Panc1 (cell line): ENCODE measurements around the gene MEIS2. TPM values are rescaled to one million over a fixed set of nuclear protein-coding genes. Genes with fewer than 3 reads are reported as not detected.

Experiments
- ATAC-seq: fragments of 200-7000 bp; cut with Tn5 transposase; 2 replicates; pipeline ENCODE4 v1.9.1; 2020; ENCODE audit warnings: mild to moderate bottlenecking, moderate library complexity
- BruUV-seq: library from RNA; stranded (reverse); fragments of 400-500 nt; replicated peaks from 2 replicates; lab custom pipeline; 2021; lab: Mats Ljungman, UMichigan
- CTCF ChIA-PET: fragments of 300-600 bp; sonication (Branson Sonifier 250); formaldehyde crosslinking; loops from one replicate; lab custom pipeline; 2022; ENCODE audit warnings: antibody characterized with exemption; lab: Charles Lee
- POLR2A ChIA-PET: fragments of 300-600 bp; sonication (Branson Sonifier 250); formaldehyde crosslinking; loops from one replicate; lab custom pipeline; 2022; ENCODE audit warnings: antibody characterized with exemption; lab: Charles Lee
- DNase-seq: peaks from one replicate; pipeline ENCODE4 v3.0.0-alpha.2; 2010; ENCODE audit warnings: low read depth, low spot score
- H3K27ac ChIP-seq: 2 replicates; pipeline ENCODE4 v1.5.1; 2011; ENCODE audit warnings: mild to moderate bottlenecking, low read length, inconsistent platforms
- H3K27me3 ChIP-seq: fragments of 200-500 bp; sonication (Bioruptor generic); 2 replicates; pipeline ENCODE4 v1.6.0; 2014; ENCODE audit warnings: low read length, inconsistent platforms; ENCODE audit not compliant: control insufficient read depth, insufficient read depth
- H3K36me3 ChIP-seq: fragments of 200-500 bp; sonication (Bioruptor generic); 2 replicates; pipeline ENCODE4 v1.5.1; 2014; ENCODE audit warnings: inconsistent platforms, mild to moderate bottlenecking, low read length, moderate library complexity; ENCODE audit not compliant: control insufficient read depth, insufficient read depth
- H3K4me1 ChIP-seq: 2 replicates; pipeline ENCODE4 v1.5.1; 2011; ENCODE audit warnings: inconsistent platforms, mild to moderate bottlenecking, low read length, moderate library complexity; ENCODE audit not compliant: control insufficient read depth, insufficient read depth
- H3K4me3 ChIP-seq, 2 experiments: 2 replicates each; pipeline ENCODE4 v1.5.1; 2011 to 2012; ENCODE audit warnings: low read depth in 2 of 2, low read length in 2 of 2, mild to moderate bottlenecking in 2 of 2, inconsistent platforms in 1 of 2, moderate library complexity in 1 of 2
- H3K9me3 ChIP-seq: fragments of 200-500 bp; sonication (Bioruptor generic); 2 replicates; pipeline ENCODE4 v1.5.1; 2014; ENCODE audit warnings: low read depth, mild to moderate bottlenecking, inconsistent platforms, low read length, moderate library complexity; ENCODE audit not compliant: control insufficient read depth, insufficient read depth
- CTCF ChIP-seq: fragments of 450-650 bp; IDR thresholded peaks from 2 replicates; pipeline ENCODE4 v1.5.1; 2017; ENCODE audit warnings: mild to moderate bottlenecking
- POLR2AphosphoS5 ChIP-seq: IDR thresholded peaks from 2 replicates; pipeline ENCODE4 v1.6.1; 2012; ENCODE audit warnings: mild to moderate bottlenecking, low read depth, low read length, moderate library complexity
- REST ChIP-seq, 2 experiments: IDR thresholded peaks; 2 replicates each; pipeline ENCODE4 v1.6.1; 2011 to 2012; ENCODE audit warnings: low read depth in 2 of 2, control low read depth in 1 of 2, low read length in 1 of 2, mild to moderate bottlenecking in 1 of 2, moderate library complexity in 1 of 2; ENCODE audit not compliant: insufficient read depth in 1 of 2
- SIN3A ChIP-seq: IDR thresholded peaks from 2 replicates; pipeline ENCODE4 v1.6.1; 2012; ENCODE audit warnings: low read depth, mild to moderate bottlenecking, low read length, moderate library complexity, borderline replicate concordance; ENCODE audit not compliant: insufficient read depth
- TCF7L2 ChIP-seq: IDR thresholded peaks from 2 replicates; pipeline ENCODE4 v1.6.1; 2011; ENCODE audit warnings: mild to moderate bottlenecking, low read depth, low read length, inconsistent platforms
- in situ Hi-C: cut with HindIII; loops from 2 replicates; pipeline ENCODE4 v1.10.0; 2016; ENCODE audit warnings: low sequenced_read_pairs, low pct_unique_long_range_greater_than_20kb
- intact Hi-C: fragments of 100-400 bp; cut with micrococcal nuclease; formaldehyde crosslinking; loops from one replicate; pipeline ENCODE4 v1.10.0; 2022; ENCODE audit not compliant: unreplicated experiment
- total RNA-seq: library from RNA; stranded (reverse); gene quantifications from one replicate; pipeline ENCODE4 v1.2.1, GENCODE V29; 2021; ENCODE audit not compliant: unreplicated experiment

MEIS2 gene
- total RNA-seq, 1 experiment from 2014 or later: 9.3 TPM

DNA sequence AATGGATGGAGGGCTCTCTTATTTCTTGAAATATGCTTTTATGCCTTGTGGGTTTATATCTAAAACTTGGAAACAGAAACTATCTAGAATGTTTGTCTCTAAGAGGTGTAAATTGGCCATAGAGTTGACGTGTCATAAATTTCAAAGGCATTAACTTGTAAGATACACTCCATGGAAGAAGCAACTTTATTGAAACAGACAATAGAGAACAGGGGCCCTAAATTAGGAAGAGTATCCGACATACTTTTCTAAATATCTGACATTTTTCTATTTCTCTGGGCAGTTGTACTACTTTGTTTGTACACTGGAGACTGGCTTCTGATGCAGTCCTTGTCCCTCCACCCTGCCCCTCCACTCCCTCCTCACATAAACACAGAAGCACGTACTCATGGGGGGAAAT lies 50.0 kb downstream of the MEIS2 start:
- no peak for DNase-seq
- BruUV-seq: no TSS peak
- Histone ChIP-seq H3K27ac (no peak overlapping the region), H3K4me1 (peaks cover 5% of the 10 kb centered on the region), H3K9me3 (no peaks in the 10 kb centered on the region), H3K4me3 (no peak overlapping the region), H3K27me3 (no peaks in the 10 kb centered on the region), H3K36me3 (no peaks in the 10 kb centered on the region; the same call in 1 of the 2 replicates)
- ATAC-seq: no peak
- in situ Hi-C loops: no loop called here
- TF ChIP-seq POLR2AphosphoS5: no peak
- CTCF ChIA-PET: no interaction called here
- POLR2A ChIA-PET: no interaction called here
- intact Hi-C loops: no loop called here

DNA sequence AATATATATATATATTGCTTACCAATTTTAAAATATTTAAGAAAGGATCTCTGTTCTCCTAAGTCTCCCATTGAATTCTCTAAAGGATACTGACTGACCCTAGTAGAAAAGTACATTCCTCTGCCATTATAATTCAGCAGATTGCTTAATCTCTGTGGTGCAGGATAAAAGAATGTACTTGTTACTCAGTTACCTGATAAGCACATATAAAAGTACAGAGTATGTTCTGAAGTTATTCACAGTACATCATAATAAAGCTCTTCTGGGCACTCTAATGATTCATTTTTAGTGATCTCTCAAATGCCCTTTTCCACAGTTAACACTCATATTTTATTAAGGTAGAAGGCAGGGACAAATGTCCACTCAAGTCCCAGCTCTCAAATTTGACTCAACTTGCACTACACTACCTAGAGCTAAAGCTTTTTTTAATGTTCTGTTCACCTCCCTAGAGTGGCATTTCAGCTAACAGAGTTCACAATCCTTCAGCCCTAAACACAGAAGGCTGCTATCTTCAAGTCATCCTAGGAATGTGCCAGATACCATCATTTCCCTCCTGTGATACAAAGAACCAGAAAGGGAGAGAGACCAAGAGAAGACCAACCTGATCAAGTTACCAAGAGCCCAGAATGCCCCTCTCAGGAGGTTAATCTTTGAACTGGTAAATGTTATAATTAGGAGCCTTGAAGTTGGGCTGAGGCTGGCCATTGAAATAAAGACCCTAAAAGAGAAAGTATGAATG lies 53.3 kb downstream of the MEIS2 start:
- in situ Hi-C loops: no loop called here
- POLR2A ChIA-PET: no interaction called here
- H3K27me3 ChIP-seq: no peaks in the 10 kb centered on the region
- H3K9me3 ChIP-seq: no peaks in the 10 kb centered on the region
- DNase-seq (no peak), ATAC-seq (no peak)
- BruUV-seq: no TSS peak
- CTCF ChIA-PET: no interaction called here
- no peak overlapping the region for H3K4me3 ChIP-seq
- H3K4me1 ChIP-seq: peaks cover 5% of the 10 kb centered on the region
- no peaks in the 10 kb centered on the region for H3K36me3 ChIP-seq
- no peak overlapping the region for H3K27ac ChIP-seq
- intact Hi-C loops: no loop called here
- TF ChIP-seq REST (IDR thresholded peaks at IDR 0.05; ENCODE audit: insufficient read depth in 1 of 2, low read depth in 2 of 2, low read length in 1 of 2): no peak
- no peak for TF ChIP-seq CTCF
- TF ChIP-seq TCF7L2: no peak

GRCh38 chr15:37045859-37046740 lies 54.2 kb downstream of the MEIS2 start:
- BruUV-seq: no TSS peak
- H3K27me3 ChIP-seq: no peaks in the 10 kb centered on the region
- no peak for ATAC-seq
- DNase-seq: no peak
- peaks cover 5% of the 10 kb centered on the region for H3K4me1 ChIP-seq
- no peak overlapping the region for H3K4me3 ChIP-seq
- POLR2A ChIA-PET: no interaction called here
- H3K9me3 ChIP-seq: no peaks in the 10 kb centered on the region
- no peaks in the 10 kb centered on the region for H3K36me3 ChIP-seq
- TF ChIP-seq REST (IDR thresholded peaks at IDR 0.05; ENCODE audit: insufficient read depth in 1 of 2, low read depth in 2 of 2, low read length in 1 of 2) (no peak), POLR2AphosphoS5 (no peak), CTCF (no peak), TCF7L2 (no peak), SIN3A (no peak)
- intact Hi-C loops (no loop called here), in situ Hi-C loops (no loop called here)
- CTCF ChIA-PET: no interaction called here
- no peak overlapping the region for H3K27ac ChIP-seq
